GM18873 (cell line): Measurements from ENCODE around the gene PTPRU.

Experiments
- ATAC-seq: cut with Tn5 transposase; IDR thresholded peaks from one replicate; pipeline ENCODE4 v1.9.1; 2021; ENCODE audit warnings: mild to moderate bottlenecking, moderate library complexity, moderate number of reproducible peaks; ENCODE audit not compliant: unreplicated experiment, low FRiP score

Gene PTPRU

DNA sequence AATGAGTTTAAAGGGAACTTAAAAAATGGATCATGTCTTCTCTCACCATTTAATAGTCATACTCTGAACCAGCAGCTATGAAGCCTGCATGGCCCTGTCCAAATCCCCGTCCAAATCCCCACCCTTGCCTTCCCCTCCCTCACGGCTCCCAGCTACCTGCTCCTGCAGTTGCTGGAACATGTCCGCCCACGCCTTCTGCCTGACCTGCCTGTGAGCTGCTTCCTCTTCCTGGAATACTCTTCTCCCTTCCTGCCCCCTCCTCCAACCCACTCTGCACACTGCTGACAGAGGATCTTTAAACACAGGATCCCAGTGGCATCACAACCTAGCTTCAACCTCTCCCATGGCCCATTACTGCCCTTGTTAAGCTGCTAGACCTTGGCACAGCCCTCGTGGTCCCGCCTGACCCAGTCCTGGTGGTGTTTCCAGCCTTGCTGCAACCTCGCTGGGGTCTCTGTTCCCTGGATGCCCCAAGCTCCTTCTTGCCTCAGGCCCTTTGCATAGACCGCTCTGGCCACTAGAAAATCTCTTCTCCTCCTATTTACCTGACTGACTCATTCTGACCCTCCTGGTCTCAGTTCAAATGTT is 118.3 kb downstream of the PTPRU start:
- ATAC-seq, result no peak

- ATAC-seq, result no peak
Observed at GRCh38 chr1:29355375-29355774, 119.1 kb downstream of the PTPRU start.

- ATAC-seq, result no peak
Observed at GRCh38 chr1:29356663-29357062, 120.3 kb downstream of the PTPRU start.

- no peak for ATAC-seq
Observed at GRCh38 chr1:29357452-29357851, 121.1 kb downstream of the PTPRU start.

DNA sequence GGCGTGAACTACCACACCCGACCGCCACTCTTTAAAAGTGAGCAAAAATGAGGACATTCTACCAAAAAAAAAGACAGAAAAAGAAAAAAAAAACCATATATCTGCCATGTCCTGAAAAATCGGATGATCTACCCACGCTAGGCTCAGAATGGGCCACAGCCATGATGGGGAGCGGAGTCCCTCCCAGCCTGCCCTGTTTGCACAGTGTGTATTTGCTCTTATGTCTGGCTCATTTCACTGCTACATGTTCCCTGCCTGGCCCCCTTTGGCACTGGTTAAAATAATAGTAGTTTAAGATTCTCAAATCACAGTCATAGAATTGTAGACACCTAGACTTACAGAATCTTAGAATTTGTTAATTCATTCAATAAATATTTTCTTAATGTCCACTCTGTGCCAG is 121.9 kb downstream of the PTPRU start:
- no peak for ATAC-seq

DNA sequence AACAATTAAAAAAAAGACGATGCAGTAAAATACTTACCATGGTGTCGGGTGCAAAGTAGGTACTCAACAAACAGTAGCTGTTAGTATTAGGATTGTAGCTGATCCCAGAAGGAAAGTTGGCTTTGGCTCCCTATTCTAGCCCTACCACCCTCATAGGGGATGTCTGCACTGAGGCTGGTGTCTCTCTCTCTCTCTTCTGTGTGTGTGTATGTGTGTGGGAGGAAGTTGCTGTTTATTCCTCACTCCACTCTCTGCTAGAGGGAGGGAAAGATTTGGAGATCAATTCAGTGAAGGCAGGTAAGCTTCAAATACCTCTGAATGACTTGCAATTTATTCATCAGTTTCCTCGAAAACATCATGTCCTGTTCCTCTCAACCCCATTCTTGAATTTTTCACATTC is 124.4 kb downstream of the PTPRU start:
- ATAC-seq, result no peak

GRCh38 chr1:29361686-29362085 is 125.4 kb downstream of the PTPRU start:
- no peak for ATAC-seq

GRCh38 chr1:29362116-29362515 is 125.8 kb downstream of the PTPRU start:
- ATAC-seq, result no peak

DNA sequence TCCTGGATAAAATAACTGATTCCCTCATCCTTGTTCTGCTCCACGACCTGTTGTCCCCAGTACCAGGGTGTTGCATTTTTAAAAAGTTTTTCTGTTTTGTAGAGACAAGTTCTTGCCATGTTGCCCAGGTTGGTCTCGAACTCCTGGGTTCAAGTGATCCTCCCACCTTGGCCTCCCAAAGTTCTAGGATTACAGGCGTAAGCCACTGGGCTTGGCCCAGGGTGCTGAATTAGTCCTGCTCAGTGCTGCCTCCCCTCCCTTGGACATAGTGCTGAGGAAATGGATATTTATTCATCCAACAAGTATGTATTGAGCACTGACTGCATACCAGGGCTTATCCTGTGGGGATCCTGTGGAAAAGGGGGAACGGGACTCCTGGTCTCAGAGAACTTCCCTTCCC is 126.4 kb downstream of the PTPRU start:
- ATAC-seq, result no peak

DNA sequence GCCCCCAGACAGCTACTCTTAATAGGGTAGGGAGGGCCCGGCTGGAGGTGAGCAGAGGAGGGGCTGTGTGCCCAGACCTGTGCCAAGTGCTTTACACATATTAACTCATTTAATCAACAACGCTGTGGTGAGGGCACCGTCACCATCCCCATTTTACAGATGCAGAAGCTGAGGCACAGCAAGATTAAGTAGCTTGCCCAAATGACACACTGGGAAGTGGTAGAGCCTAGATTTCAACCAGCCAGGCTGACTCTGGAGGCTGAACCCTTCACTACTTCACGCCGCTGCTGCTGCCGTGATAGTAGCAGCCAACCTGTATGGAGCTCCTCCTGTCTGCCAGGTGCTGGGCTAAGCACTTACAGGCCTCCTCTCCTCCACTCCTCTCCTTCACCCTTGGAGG is 127.2 kb downstream of the PTPRU start:
- ATAC-seq, result no peak

DNA sequence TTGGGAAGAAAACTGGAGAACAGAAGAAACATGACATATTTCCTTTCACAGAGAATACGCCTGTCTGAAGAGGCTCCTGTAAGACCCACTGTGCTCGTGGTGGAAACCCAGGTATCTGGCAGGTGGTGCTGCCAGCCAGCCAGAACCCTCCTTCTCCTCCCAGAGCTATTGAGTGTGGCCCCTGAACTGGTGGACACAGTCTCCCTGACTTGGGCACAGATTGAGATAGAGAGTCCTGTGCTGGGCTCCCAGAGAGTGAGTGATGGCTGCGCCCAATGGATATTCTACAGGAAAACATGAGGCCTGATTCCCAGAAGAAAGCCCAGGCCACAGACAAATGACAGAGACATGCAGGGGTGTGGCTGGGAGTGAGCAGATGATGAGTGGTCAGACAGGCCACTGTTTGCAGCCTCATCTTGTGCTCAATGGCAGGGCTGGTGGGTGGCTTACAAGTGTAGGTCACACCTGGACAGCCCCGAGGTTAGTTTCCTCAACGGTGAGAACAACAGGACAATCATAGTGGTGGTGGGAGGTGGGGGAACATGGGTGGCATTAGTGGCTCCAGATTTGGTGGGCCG is 127.9 kb downstream of the PTPRU start:
- no peak for ATAC-seq

DNA sequence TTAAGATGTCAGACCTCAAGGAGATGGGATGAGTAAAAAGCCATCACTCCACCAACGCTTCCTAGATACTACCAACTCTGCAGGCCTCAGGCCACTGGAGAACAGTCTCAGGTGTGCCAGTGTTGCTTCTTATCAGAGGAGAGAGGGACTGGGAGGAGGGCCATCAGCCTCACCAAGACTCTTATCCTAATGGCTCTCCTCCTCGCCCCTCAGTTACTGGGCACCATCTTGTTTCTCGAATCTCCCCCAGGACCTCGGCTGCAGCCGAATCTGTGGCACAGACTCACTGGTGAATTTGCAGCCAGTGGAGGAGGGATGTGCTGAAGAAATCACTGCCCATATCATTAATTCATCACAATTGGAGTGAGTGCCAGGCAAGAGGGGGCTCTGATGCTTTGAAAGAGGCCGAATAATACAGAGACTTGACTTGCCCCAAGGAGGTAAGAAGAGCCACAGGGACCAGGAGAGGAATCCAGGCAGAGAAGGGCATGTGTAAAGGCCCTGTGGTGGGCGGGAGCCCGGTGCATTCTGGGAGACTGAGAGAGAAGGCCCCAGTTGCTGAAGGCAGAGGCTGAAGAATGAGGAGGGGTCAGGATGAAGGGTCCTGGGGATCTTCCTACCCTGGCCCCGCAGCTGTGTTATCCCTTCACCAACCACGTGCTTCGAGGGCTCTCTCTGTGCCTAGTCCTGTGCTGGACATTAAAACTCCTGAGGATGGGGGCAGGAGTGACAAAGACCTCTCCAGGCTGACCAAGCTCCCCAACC is 129.8 kb downstream of the PTPRU start:
- ATAC-seq, result no peak

DNA sequence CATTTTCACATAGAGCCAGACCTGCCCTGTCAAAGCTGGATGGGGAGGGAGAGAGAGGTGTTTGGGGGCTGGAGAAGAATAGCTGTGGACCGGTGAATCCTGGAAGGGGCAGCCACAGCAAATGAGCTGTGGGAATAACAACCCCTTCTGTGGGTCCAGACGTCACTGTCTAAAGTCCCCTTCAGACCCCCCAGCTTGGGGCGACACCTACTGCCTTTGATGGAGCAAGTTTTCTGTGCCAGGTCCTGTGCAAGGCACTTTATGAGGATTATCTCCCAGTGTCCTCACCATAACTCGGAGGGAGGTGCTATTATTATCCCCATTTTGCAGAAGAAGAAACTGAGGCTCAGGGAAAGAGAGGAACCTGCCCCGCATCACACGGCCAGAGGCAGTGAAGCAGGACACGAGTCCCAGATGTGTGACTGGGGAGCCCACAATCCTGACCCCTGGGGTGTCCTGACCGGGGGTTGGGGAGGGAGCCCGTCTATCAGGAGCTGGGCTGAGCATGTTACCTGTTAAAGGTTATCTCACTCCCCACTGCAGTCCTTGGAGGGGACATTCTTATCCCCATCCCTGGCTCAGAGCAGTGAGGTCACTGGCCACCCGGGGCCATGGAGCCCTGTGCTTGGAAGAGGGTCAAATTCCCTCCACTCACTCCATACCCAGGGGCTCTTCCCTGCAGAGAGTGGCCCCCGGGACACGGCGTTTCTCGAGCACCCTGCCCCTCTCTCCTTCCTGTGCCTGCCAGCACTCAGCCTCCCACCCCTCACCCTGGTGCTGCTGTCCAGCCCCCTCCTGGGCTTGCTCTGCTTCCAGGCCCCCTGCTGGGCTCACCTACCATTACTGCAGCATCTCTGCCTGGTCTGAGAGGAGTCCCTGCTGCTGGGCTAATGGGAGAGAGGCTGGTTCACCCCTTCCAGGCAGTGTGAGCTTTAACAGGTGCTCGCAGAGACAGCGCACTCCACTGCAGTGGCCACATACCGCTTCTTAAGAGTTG is 132.9 kb downstream of the PTPRU start:
- ATAC-seq, result no peak

- ATAC-seq, result no peak
Observed at GRCh38 chr1:29370067-29370466, 133.7 kb downstream of the PTPRU start.

DNA sequence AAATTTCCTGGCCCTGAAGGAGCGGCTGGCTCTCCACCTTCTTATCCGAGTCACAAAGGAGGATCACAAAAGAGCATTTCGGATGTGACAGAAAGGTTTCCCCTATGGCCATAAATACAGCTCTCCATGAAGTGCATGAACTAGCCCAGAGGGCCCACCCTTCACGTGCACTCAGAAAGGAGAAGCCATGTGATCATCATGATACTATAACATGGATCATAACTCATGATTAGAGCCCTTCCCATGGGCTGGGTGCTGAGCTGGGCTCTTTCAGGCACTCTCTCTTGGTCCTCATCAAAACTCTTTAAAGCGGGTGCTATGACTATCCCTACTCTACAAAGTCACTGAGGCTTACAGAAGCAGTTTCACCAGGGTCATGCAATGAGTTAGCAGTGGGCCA is 135.0 kb downstream of the PTPRU start:
- ATAC-seq, result no peak

DNA sequence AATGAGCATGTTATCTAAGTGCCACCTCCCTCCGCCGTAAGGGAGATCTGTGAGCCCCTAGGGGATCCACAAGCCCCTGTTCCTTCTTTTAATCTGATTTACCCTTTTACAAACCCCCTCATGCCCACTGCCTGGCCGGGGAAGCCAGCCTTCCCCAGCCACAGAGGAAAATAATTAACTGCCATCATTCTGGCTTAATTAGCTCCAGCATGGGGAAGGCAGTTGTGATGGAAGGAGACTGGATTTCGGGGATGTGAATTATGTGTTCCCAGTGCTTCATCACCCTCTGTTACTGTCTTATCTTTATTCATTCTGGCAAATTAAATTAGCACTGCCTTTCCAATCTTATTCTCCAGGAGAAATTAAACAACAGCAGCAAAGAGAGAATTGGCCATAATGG is 135.8 kb downstream of the PTPRU start:
- ATAC-seq, result no peak
